Measurements from ENCODE around the gene CNPY4. TPM values are rescaled to one million over a fixed set of nuclear protein-coding genes. Genes with fewer than 3 reads are reported as not detected.

Gene CNPY4
- polyA plus RNA-seq, 3 donors, result 6.2 to 6.8 (median 6.2) TPM

GRCh38 chr7:100132697-100133151 lies 13.3 kb downstream of the CNPY4 start:
- DNase-seq, result peak; percentile 58 to 66 (median 65)
- 57% methylated on average over 2 of the region's 3 CpGs for WGBS (ENCODE audit: insufficient coverage)
- Histone ChIP-seq H3K9me3 (replicated peaks in 1 of 2; ENCODE audit: control insufficient read depth in 1 of 2, insufficient read depth in 1 of 2, low read length in 2 of 2) (no peaks in the 10 kb centered on the region), H3K79me2 (ENCODE audit: insufficient read depth, low read length) (no peaks in the 10 kb centered on the region), H4K20me1 (ENCODE audit: insufficient read depth, low read length) (no peaks in the 10 kb centered on the region), H3K4me3 (replicated peaks in 1 of 3; ENCODE audit: low read depth in 2 of 3, low read length in 3 of 3) (no peak overlapping the region), H3K4me1 (ENCODE audit: control insufficient read depth in 1 of 2, insufficient read depth in 2 of 2, low read length in 2 of 2) (peaks cover 9 to 14% of the 10 kb centered on the region in 2 donors), H3K27me3 (ENCODE audit: control insufficient read depth in 2 of 2, insufficient read depth in 2 of 2, low read length in 2 of 2) (peaks cover 0 to 14% of the 10 kb centered on the region in 2 donors), H2AFZ (ENCODE audit: insufficient read depth, low read depth, low read length, poor library complexity, severe bottlenecking) (no peak overlapping the region), H3K4me2 (replicated peaks; ENCODE audit: extremely low read depth, low read length, poor library complexity, severe bottlenecking) (no peak overlapping the region), H3K36me3 (replicated peaks in 1 of 2; ENCODE audit: control insufficient read depth in 1 of 2, insufficient read depth in 2 of 2, low read length in 2 of 2) (no peaks in the 10 kb centered on the region), H3K9ac (ENCODE audit: insufficient read depth, low read length, poor library complexity, severe bottlenecking) (no peak overlapping the region), H3K27ac (ENCODE audit: low read depth in 1 of 2, low read length in 2 of 2) (no peak overlapping the region)
- H3K4me1 Mint-ChIP-seq, result peaks cover 16% of the 10 kb centered on the region
- intact Hi-C loops (cut with micrococcal nuclease), result loop anchor here (2.0 to 5.0 kb wide), 2 partner anchors 84 to 85 kb away; partner anchors contain the start of gene PVRIG (in 1 of the 2)
- TF ChIP-seq, protein P1, sequence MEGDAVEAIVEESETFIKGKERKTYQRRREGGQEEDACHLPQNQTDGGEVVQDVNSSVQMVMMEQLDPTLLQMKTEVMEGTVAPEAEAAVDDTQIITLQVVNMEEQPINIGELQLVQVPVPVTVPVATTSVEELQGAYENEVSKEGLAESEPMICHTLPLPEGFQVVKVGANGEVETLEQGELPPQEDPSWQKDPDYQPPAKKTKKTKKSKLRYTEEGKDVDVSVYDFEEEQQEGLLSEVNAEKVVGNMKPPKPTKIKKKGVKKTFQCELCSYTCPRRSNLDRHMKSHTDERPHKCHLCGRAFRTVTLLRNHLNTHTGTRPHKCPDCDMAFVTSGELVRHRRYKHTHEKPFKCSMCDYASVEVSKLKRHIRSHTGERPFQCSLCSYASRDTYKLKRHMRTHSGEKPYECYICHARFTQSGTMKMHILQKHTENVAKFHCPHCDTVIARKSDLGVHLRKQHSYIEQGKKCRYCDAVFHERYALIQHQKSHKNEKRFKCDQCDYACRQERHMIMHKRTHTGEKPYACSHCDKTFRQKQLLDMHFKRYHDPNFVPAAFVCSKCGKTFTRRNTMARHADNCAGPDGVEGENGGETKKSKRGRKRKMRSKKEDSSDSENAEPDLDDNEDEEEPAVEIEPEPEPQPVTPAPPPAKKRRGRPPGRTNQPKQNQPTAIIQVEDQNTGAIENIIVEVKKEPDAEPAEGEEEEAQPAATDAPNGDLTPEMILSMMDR (IDR thresholded peaks at IDR 0.05), result peak; percentile 95
- no peak overlapping the region for H3K27ac Mint-ChIP-seq
- H3K4me3 Mint-ChIP-seq, result no peak overlapping the region
- peaks cover 19% of the 10 kb centered on the region in 3 donors for H3K27me3 Mint-ChIP-seq (ENCODE audit: low read depth in 3 of 3)
- peaks cover 0 to 3% (median 0%) of the 10 kb centered on the region in 7 donors for H3K9me3 Mint-ChIP-seq
- no peaks in the 10 kb centered on the region for H3K36me3 Mint-ChIP-seq

DNA sequence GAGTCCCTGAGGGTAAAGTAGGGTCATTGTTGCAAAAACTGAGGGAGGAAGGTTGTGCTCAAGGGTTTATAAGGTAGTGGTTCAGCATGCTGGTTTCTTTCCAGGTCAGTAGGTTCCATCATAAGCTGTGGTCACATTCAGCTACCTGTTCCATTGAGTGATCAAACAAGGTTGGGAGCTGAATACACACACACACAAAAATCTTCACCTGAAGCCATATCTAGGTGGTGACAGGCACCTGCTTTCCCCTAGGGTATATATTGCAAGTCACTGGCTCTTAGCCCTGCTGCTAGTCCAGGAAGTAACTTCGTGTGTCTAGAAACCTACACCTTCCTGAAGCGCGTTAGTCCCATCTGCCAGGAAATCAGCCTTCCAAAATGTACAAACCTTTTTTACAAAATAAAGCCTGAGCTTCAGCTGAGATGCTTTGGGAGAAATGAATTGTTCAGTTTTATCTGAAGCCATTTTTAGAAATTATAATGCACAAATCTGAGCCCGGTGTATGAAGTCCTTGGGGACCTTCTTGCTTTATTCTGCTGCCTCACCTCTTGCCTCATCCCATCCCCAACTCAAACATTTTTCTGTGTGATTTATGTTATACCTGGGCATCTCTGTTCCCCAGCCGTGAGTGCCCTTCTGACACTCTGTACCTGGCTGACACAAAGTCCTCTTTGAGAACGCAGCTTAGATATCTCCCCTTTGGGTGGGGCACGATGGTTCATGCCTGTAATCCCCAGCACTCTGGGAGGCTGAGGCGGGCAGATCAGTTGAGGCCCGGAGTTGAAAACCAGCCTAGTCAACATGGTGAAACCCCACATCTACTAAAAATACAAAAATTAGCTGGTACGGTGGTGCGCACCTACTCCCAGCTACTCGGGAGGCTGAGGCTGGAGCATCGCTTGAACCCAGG lies 18.7 kb downstream of the CNPY4 start:
- intact Hi-C loops (cut with micrococcal nuclease), result loop anchor here in 1 of 2 donors (5.0 kb wide), 1 partner anchor 274 kb away; no protein-coding TSS in a partner anchor
- no peaks in the 10 kb centered on the region for H4K20me1 ChIP-seq (ENCODE audit: insufficient read depth, low read length)
- no peaks in the 10 kb centered on the region for H3K9me3 Mint-ChIP-seq
- no peaks in the 10 kb centered on the region for H3K9me3 ChIP-seq (replicated peaks in 1 of 2; ENCODE audit: control insufficient read depth in 1 of 2, insufficient read depth in 1 of 2, low read length in 2 of 2)
- no peaks in the 10 kb centered on the region for H3K79me2 ChIP-seq (ENCODE audit: insufficient read depth, low read length)
- peaks cover 4 to 12% (median 5%) of the 10 kb centered on the region in 3 donors for H3K27me3 Mint-ChIP-seq (ENCODE audit: low read depth in 3 of 3)
- H3K36me3 Mint-ChIP-seq, result no peaks in the 10 kb centered on the region
- peak overlapping the region; percentile 31 for H2AFZ ChIP-seq (ENCODE audit: insufficient read depth, low read depth, low read length, poor library complexity, severe bottlenecking)
- no peak overlapping the region for H3K4me3 ChIP-seq (replicated peaks in 1 of 3; ENCODE audit: low read depth in 2 of 3, low read length in 3 of 3)
- H3K4me2 ChIP-seq (replicated peaks; ENCODE audit: extremely low read depth, low read length, poor library complexity, severe bottlenecking), result no peak overlapping the region
- no peak for DNase-seq
- no peak overlapping the region for H3K4me3 Mint-ChIP-seq
- TF ChIP-seq, protein P1 (IDR thresholded peaks at IDR 0.05), result no peak
- 84% methylated on average over 7 of the region's 13 CpGs for WGBS (ENCODE audit: insufficient coverage)
- no peaks in the 10 kb centered on the region for H3K36me3 ChIP-seq (replicated peaks in 1 of 2; ENCODE audit: control insufficient read depth in 1 of 2, insufficient read depth in 2 of 2, low read length in 2 of 2)
- H3K27me3 ChIP-seq (ENCODE audit: control insufficient read depth in 2 of 2, insufficient read depth in 2 of 2, low read length in 2 of 2), result no peaks in the 10 kb centered on the region
- no peak overlapping the region for H3K9ac ChIP-seq (ENCODE audit: insufficient read depth, low read length, poor library complexity, severe bottlenecking)
- H3K4me1 ChIP-seq (ENCODE audit: control insufficient read depth in 1 of 2, insufficient read depth in 2 of 2, low read length in 2 of 2), result peaks cover 18 to 23% of the 10 kb centered on the region in 2 donors
- no peak overlapping the region for H3K27ac ChIP-seq (ENCODE audit: low read depth in 1 of 2, low read length in 2 of 2)
- peaks cover 21% of the 10 kb centered on the region for H3K4me1 Mint-ChIP-seq
- H3K27ac Mint-ChIP-seq, result peak overlapping the region in 1 of 7 donors; percentile 32
